NCI-H146 (cell line): ENCODE results near the gene VANGL1.

Experiments
- DNase-seq: peaks from one replicate; lab custom pipeline; 2025; lab: John Stamatoyannopoulos, UW

Gene VANGL1

DNA sequence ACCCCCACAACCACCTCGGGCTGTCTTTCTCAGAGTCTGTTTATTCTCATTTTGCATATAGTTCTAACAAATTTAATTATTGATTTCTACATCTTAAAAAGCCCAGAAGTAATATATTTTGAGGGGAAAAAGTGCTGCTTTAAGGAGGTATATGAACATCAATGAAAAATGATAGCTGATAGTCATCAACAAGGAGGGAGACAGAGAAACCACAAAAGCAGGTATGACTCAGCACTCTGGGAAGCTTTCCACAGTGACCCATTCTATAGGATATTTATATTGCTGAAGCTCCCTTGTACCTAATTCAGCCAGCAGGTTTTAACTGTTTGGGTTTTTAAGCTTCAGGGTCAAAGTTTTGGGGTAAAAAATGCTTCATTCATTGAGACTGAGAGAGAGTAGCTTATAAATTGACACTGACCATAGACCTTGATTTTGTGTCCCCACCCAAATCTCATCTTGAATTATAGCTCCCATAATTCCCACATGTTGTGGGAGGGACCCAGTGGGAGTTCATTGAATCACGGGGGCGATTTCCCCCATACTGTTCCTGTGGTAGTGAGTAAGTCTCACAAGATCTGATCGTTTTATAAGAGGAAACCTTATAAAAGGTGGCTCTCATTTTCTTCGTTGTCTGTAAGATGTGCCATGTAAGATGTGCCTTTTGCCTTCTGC, 27.4 kb downstream of the VANGL1 start:
- DNase-seq: no peak

GRCh38 chr1:115669886-115670285, 28.1 kb downstream of the VANGL1 start:
- DNase-seq: no peak

DNA sequence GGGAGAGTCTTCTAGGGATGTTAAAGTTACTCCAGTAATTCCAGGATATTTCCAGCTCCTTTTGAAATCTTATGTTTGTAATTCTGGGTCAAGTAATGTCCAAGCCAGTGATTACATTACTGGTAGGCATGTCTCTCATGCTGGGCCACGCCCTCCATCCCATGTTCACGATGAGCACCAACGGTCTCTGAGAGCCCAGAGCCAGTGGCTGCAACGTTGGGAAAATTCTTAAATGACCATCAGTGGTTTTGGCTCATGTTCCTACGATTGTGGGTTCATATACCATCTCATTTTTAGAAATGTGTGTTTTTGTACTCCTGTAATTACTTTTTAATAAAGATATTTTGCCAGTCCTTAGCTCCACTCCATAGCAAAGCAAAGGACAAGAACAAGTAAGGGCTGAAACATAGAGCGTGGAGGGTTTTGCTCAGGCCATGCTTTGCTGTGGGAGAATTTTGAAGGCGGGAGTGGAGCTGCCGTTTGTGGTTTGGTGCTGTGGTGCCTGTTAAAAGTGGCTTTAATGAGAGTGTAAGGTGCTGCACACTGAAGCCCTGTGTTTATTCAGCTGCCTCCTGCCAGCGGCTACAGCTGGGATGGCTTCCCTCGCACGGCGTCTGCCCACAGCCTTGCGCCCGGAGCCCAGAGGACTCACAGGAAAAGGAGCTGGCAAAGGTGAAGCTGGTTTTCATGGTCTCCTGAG, 28.9 kb downstream of the VANGL1 start:
- DNase-seq: peak; percentile 92

DNA sequence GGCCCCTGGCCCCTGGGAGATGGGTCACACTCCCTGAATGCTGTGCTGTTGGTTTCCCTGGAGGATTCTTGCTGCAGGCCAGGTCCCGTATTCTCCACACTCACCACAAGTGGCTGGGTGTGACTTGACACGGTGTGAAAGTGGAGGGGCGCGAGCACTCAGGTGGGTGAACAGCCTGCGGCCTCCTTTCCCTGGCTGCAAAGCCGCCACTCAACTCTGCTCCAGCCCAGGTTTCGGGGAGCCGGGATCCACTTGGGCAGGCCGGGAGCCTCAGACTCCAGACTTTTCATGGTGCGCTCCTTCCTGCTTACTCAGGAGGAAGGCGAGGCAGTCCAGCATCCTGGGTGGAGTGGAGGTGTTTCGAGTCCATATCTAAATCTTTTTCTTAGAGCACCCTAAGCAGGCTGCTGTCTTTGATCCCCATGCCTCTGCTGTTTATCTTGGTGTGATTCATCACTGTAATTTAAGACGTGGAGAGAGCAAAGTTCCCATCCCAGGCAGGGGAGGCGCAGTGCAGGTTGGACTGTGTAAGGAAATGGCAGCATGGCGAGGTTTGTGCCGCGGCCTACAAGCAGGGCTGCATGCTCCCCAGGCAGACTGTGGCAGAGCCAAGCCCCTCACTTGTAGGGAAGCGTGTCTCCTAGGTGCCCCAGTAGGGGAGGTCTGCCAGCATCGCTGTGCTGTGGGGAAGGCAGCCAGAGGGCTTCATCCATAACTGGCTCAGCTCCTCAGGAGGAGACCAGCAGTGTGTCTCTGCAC, 29.6 kb downstream of the VANGL1 start:
- DNase-seq: peak; percentile 55

DNA sequence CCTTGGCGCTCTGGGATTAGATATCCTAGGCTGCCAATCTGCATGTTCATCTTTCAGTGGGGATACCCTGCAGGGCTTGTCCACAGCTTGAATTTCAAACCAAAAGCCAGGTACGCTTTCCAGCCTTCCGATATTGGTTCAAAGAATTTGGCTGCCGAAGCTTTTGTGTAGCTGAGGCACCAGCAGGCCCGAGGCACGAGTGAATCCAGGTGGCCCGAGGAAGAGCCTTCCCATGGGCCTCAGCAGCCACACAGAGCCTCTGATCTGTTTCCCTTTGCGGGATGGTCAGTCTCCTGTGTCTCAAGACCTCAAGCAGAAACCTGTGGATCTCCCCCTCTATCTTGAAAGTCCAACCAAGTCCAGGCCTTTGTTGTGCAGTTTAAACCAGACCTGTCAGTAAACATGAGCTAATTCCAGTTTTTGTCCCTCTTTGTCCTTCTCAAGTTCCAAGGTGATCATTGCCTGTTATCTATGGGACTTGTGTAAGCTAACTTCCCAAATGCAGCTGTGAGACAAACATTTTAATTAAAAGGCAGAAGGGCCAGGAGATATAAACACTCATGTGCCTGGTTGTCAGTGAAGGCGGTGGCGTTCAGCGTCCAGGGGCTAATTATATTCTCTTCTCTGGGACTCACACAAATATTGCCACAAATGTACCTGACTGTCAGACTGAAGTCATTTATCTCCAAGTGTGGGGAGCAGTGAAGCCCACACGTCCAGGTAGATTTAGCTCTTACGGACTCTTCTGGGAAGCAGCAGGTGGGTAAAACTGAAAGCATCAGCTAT, 30.6 kb downstream of the VANGL1 start:
- DNase-seq: no peak

DNA sequence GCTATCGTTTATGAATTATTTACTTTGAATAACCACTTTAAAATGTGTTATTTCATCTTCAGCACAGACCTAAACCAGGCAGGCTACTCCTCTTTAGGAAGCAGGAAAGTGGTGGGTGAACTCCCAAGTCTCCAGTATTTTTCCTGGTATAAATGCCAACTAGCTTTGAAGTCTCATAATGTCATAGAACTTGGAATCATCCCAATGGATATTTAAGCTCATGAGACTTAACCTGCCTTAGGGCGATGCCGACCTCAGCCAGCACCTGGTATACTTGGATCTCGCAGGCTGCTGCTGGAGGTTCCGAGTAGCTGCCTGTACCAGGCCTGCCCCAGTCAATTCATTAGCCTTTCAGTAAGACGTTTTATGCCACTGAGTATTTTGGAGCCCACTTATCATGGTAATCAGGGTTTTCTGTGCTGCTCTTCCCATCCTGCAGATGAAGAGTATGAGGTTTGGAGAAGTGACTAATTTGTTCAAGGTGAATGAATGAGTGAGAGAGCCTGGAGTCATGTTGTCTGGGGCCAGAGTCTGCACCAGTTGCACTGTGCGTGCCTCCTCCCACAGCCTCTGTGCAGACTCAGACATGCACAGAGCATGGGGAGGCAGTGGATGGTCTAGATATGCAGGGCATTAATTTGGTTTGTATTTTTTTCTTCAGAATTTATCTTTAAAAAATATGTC, 34.9 kb downstream of the VANGL1 start:
- DNase-seq: no peak

DNA sequence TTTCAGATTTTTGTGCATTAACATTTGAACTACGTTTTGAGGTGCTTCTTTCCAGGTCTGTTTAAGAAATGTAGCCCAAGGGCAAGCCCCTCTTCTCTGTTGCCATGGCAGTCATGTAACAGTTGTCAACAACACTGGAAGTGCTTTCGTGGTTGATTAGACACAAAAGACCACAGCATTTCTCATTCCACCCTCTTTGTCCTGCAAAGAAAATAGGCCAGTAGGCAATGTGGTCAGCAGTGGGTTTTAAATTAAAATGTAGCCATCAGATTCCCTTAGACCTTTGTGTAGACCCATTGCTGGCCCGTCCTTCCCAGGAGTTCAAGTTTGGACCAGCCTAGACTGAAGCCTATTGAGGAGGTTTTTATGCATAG, 35.4 kb downstream of the VANGL1 start:
- peak; percentile 6 for DNase-seq

DNA sequence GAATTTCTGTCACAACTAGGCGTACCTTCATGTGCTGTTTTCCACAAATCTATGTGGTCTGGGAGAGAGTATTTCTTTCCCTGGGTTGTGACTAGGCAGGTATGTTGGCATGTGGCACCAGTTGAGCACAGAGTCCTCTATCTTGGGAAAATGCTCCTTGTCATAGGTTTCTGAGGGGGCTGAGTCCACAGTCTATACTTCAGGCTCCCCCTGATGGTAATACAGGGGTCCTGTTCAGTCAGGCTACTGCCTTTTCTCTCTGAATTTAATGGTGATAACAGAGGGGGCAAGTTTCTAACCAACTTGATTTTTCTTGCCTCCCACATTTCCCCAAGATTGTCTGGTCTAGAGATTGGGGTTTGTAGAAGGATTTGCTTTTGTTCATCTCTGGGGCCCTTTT, 35.8 kb downstream of the VANGL1 start:
- no peak for DNase-seq

GRCh38 chr1:115678141-115678540, 36.4 kb downstream of the VANGL1 start:
- DNase-seq: no peak

DNA sequence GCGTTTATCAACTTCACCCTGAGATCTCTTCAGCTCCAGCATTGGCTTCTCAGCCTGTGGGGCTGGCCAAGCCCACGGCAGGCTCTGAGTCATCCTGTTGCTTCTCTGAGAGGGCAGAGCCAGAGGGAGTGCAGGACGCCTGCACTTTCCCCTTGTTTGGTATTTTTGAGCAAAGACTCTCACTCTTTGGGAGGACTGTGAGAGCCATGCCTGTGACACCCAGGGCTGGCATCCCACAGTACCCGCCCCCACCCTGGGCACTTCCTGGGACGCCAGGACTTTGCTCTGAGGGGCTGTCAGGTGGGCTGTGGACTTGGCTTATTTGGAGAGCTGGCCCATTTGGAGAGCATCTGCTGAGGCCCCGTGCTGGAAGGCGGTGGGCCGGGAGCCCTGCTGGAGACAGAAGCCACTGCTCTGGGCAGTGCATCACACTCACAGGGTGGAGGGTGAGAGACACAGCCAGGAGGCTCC, 37.4 kb downstream of the VANGL1 start:
- DNase-seq: no peak

GRCh38 chr1:115680730-115681111, 39.0 kb downstream of the VANGL1 start:
- DNase-seq: no peak

GRCh38 chr1:115682792-115683191, 41.0 kb downstream of the VANGL1 start:
- no peak for DNase-seq

DNA sequence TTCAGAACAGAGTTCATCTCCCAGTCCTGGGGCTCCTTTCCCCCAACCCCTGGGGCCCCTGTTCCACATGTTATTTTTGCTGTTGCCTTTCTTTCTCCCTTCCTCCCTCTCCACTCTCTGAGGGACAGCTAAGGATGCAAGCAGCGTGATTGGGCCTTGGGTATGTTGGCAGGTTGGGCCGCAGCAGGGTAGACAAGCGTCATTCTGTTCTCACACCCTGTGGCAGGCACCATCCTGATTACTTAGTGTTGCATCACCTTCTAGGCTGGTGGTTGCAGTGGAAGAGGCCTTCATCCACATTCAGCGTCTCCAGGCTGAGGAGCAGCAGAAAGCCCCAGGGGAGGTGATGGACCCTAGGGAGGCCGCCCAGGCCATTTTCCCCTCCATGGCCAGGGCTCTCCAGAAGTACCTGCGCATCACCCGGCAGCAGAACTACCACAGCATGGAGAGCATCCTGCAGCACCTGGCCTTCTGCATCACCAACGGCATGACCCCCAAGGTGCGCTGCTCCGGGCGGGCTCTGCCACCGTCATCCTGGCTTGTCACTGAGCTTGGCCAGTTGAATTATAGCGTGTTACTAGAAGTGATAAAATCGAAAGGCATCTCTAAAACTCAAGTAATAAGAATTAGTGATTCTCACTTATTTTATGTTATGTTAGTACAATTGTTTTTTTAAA, 43.4 kb downstream of the VANGL1 start:
- DNase-seq: no peak

DNA sequence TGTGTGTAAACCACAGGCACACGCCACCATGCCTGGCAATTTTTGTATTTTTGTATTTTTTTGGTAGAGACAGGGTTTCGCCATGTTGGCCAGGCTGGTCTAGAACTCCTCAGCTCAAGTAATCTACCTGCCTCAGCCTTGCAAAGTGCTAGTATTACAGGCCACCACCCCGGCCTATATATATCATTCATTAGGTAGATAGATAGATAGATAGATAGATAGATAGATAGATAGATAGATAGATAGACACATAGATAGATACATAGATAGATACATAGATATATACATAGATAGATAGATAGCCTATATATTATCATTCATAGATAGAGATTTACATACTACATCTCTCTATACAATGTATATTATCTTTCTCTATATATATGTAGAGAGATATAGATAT, 46.0 kb downstream of the VANGL1 start:
- no peak for DNase-seq

DNA sequence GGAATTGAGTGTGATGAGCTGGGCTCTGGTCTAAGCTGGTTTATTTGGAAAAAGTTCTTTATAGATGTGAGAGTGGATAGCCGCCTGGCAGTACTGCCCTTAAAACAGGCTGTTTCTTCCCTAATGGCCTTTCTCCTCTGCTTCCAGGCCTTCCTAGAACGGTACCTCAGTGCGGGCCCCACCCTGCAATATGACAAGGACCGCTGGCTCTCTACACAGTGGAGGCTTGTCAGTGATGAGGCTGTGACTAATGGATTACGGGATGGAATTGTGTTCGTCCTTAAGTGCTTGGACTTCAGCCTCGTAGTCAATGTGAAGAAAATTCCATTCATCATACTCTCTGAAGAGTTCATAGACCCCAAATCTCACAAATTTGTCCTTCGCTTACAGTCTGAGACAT, 49.2 kb downstream of the VANGL1 start:
- no peak for DNase-seq

GRCh38 chr1:115692224-115692623, 50.5 kb downstream of the VANGL1 start:
- no peak for DNase-seq

DNA sequence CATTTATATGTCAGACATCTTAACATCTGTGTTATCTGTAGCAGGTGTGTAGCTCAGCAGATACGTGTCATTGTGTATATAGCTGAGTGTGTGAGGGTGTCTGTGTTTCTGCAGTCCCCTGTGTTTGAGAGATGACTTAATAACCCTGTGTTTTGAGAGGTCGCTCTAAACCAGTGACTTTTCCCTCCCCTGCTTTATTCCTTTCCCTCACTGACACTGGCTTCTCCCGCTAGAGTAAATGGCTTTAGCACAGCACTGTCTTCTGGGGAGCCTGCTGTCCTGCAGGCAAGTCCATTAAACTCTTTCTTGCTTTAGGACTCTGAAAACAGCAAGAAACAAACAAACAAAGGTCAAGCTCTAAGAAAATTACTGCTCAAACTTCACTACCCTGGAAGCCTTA, 53.0 kb downstream of the VANGL1 start:
- DNase-seq: peak; percentile 48

- DNase-seq: no peak
Measured at GRCh38 chr1:115697619-115698018, 55.8 kb downstream of the VANGL1 start.

DNA sequence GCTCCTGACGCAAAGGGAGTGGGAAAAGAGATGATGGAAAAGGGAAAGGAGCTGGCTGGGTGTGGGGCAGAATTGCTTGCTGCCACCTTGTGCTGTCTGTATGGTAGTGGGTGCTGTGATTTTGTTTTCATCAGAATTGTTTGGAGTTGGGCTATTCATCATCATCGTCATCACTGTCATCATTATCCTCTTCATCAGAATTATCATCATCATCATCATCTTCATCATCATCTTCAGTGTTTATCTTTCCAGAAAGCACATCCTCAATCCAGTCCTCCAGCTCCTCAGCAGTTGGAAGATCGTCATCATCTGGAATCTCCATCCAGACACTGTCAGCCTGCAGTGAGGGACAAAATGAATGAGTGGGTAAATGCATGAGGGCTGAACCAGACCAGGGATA, 59.3 kb downstream of the VANGL1 start:
- DNase-seq: no peak

- no peak for DNase-seq
Measured at GRCh38 chr1:115702959-115703358, 61.2 kb downstream of the VANGL1 start.
